HCT116 (cell line): ENCODE results near the gene CAV2. TPM values are rescaled to one million over a fixed set of nuclear protein-coding genes. Genes with fewer than 3 reads are reported as not detected.

Experiments used
- ATAC-seq: fragments of 200-7000 bp; cut with Tn5 transposase; 2 replicates; pipeline ENCODE4 v1.9.1; 2020; ENCODE audit warnings: mild to moderate bottlenecking, moderate library complexity
- BruUV-seq: library from RNA; stranded (reverse); fragments of 400-500 nt; replicated peaks from 2 replicates; lab custom pipeline; 2021; lab: Mats Ljungman, UMichigan
- CTCF ChIA-PET: fragments of 300-600 bp; sonication (Branson Sonifier 250); formaldehyde crosslinking; loops from one replicate; lab custom pipeline; 2021; ENCODE audit warnings: antibody characterized with exemption; lab: Charles Lee
- POLR2A ChIA-PET: fragments of 300-600, 350-600 bp; sonication (Branson Sonifier 250); formaldehyde crosslinking; loops from one replicate; lab custom pipeline; 2021; ENCODE audit warnings: antibody characterized with exemption; lab: Charles Lee
- RAD21 ChIA-PET, 2 experiments: fragments of 300-600 bp; sonication (Branson Sonifier 250); formaldehyde crosslinking; loops; one replicate each; lab custom pipeline; 2023; ENCODE audit warnings: low total read pairs in 2 of 2; ENCODE audit not compliant: uncharacterized antibody in 2 of 2, unreplicated experiment in 2 of 2, low non-redundant PET in 1 of 2; lab: Charles Lee
- DNase-seq: peaks from one replicate; pipeline ENCODE4 v3.0.0-alpha.2; 2010; ENCODE audit warnings: low read depth, low spot score
- H2AFZ ChIP-seq: fragments of 200-600 bp; shearing (Covaris generic), sonication (generic); 2 replicates; pipeline ENCODE4 v1.6.1; 2017; ENCODE audit warnings: low read depth, mixed run types, mixed read lengths, antibody characterized with exemption, low read length; ENCODE audit not compliant: poor library complexity, severe bottlenecking
- H3K27ac ChIP-seq: 2 replicates; pipeline ENCODE4 v1.5.1; 2012; ENCODE audit warnings: low read depth, low read length
- H3K27me3 ChIP-seq: fragments of 200-600 bp; sonication (generic); 2 replicates; pipeline ENCODE4 v1.6.1; 2016; ENCODE audit warnings: mixed run types, low read length, mixed read lengths; ENCODE audit not compliant: insufficient read depth
- H3K36me3 ChIP-seq, 2 experiments: fragments of 200-500 bp in 1 of 2; fragments of 200-600 bp in 1 of 2; sonication (Bioruptor generic) in 1 of 2; sonication (generic) in 1 of 2; 2 replicates each; pipeline versions ENCODE4 v1.5.1 to v1.6.1; 2014 to 2016; ENCODE audit warnings: low read length in 2 of 2, inconsistent platforms in 1 of 2, mixed read lengths in 1 of 2, mixed run types in 1 of 2; ENCODE audit not compliant: insufficient read depth in 2 of 2, control insufficient read depth in 1 of 2
- H3K4me1 ChIP-seq, 2 experiments: fragments of 200-600 bp in 1 of 2; sonication (generic) in 1 of 2; 2 replicates each; pipeline versions ENCODE4 v1.5.1 to v1.6.1; 2012 to 2017; ENCODE audit warnings: low read length in 2 of 2, inconsistent platforms in 1 of 2, mild to moderate bottlenecking in 1 of 2, mixed read lengths in 1 of 2, mixed run types in 1 of 2, moderate library complexity in 1 of 2; ENCODE audit not compliant: insufficient read depth in 2 of 2, control insufficient read depth in 1 of 2
- H3K4me2 ChIP-seq: fragments of 200-600 bp; sonication (generic); 2 replicates; pipeline ENCODE4 v1.6.1; 2017; ENCODE audit warnings: mixed run types, low read length, mixed read lengths
- H3K4me3 ChIP-seq, 2 experiments: fragments of 200-600 bp in 1 of 2; sonication (generic) in 1 of 2; replicated peaks in 1 of 2; 2 replicates each; pipeline ENCODE4 v1.5.1; 2011 to 2016; ENCODE audit warnings: low read length in 2 of 2, control low read depth in 1 of 2, low read depth in 1 of 2, mild to moderate bottlenecking in 1 of 2, mixed read lengths in 1 of 2, mixed run types in 1 of 2
- H3K79me2 ChIP-seq: fragments of 200-600 bp; sonication (generic); 2 replicates; pipeline ENCODE4 v1.6.1; 2017; ENCODE audit warnings: mild to moderate bottlenecking, mixed run types, low read length, moderate library complexity, mixed read lengths; ENCODE audit not compliant: insufficient read depth
- H3K9ac ChIP-seq: fragments of 200-600 bp; sonication (generic); 2 replicates; pipeline ENCODE4 v1.6.1; 2016; ENCODE audit warnings: low read length, mixed read lengths
- H3K9me2 ChIP-seq: fragments of 200-600 bp; sonication (generic), shearing (Covaris generic); 2 replicates; pipeline ENCODE4 v1.6.1; 2017; ENCODE audit warnings: mixed run types, mild to moderate bottlenecking, moderate library complexity; ENCODE audit not compliant: insufficient read depth
- H3K9me3 ChIP-seq, 2 experiments: fragments of 200-500 bp in 1 of 2; fragments of 200-600 bp in 1 of 2; sonication (Bioruptor generic) in 1 of 2; sonication (generic) in 1 of 2; 2 replicates each; pipeline ENCODE4 v1.6.1; 2014 to 2017; ENCODE audit warnings: low read length in 2 of 2, mixed read lengths in 2 of 2, inconsistent platforms in 1 of 2, low read depth in 1 of 2, mild to moderate bottlenecking in 1 of 2, mixed run types in 1 of 2, moderate library complexity in 1 of 2; ENCODE audit not compliant: control insufficient read depth in 1 of 2, insufficient read depth in 1 of 2
- H4K20me1 ChIP-seq: fragments of 200-600 bp; sonication (generic), shearing (Covaris generic); 2 replicates; pipeline ENCODE4 v1.6.1; 2017; ENCODE audit warnings: mixed run types, mild to moderate bottlenecking, moderate library complexity; ENCODE audit not compliant: insufficient read depth
- CBX3 ChIP-seq: IDR thresholded peaks from 2 replicates; pipeline ENCODE4 v1.6.1; 2012; ENCODE audit warnings: low read depth
- CEBPB ChIP-seq: IDR thresholded peaks from 2 replicates; pipeline ENCODE4 v1.6.1; 2012; ENCODE audit warnings: low read depth
- EGR1 ChIP-seq: IDR thresholded peaks from 2 replicates; pipeline ENCODE4 v1.6.1; 2012; ENCODE audit warnings: low read depth
- ELF1 ChIP-seq: IDR thresholded peaks from 2 replicates; pipeline ENCODE4 v1.6.1; 2012; ENCODE audit warnings: low read depth, borderline replicate concordance
- EZH2phosphoT487 ChIP-seq: fragments of 200-600 bp; IDR thresholded peaks from 2 replicates; pipeline ENCODE4 v1.6.1; 2018; ENCODE audit warnings: antibody characterized with exemption, borderline replicate concordance
- JUND ChIP-seq: IDR thresholded peaks from 2 replicates; pipeline ENCODE4 v1.6.1; 2012
- POLR2A ChIP-seq: IDR thresholded peaks from 2 replicates; pipeline ENCODE4 v1.7.0; 2011; ENCODE audit warnings: borderline replicate concordance; ENCODE audit not compliant: insufficient read depth, insufficient read length; ENCODE audit errors: extremely low read depth
- POLR2AphosphoS5 ChIP-seq: IDR thresholded peaks from 2 replicates; pipeline ENCODE4 v1.6.1; 2011; ENCODE audit warnings: mild to moderate bottlenecking, low read depth, low read length, moderate library complexity
- RAD21 ChIP-seq: IDR thresholded peaks from 2 replicates; pipeline ENCODE4 v1.6.1; 2012; ENCODE audit warnings: low read depth, mild to moderate bottlenecking
- SIN3A ChIP-seq: IDR thresholded peaks from 2 replicates; pipeline ENCODE4 v1.6.1; 2012; ENCODE audit warnings: low read depth
- SP1 ChIP-seq: IDR thresholded peaks from 2 replicates; pipeline ENCODE4 v1.6.1; 2012; ENCODE audit warnings: low read depth
- TCF7L2 ChIP-seq: IDR thresholded peaks from 2 replicates; pipeline ENCODE4 v1.7.0; 2011; ENCODE audit warnings: borderline replicate concordance, inconsistent platforms; ENCODE audit not compliant: insufficient read depth, insufficient read length; ENCODE audit errors: extremely low read depth
- YY1 ChIP-seq: IDR thresholded peaks from 2 replicates; pipeline ENCODE4 v1.6.1; 2011; ENCODE audit warnings: low read length, low read depth, moderate library complexity, mild to moderate bottlenecking; ENCODE audit not compliant: insufficient replicate concordance; ENCODE audit errors: extremely low read depth
- ZNF274 ChIP-seq: fragments of 200-500 bp; sonication (Bioruptor generic); IDR thresholded peaks from 2 replicates; pipeline ENCODE4 v1.6.1; 2014; ENCODE audit warnings: mild to moderate bottlenecking, low read depth, low read length, inconsistent platforms
- intact Hi-C: fragments of 100-400 bp; cut with micrococcal nuclease; formaldehyde crosslinking; loops from 2 replicates; pipeline ENCODE4 v1.10.0; 2022
- total RNA-seq: library from RNA; stranded (reverse); gene quantifications from one replicate; pipeline ENCODE4 v1.2.1, GENCODE V29; 2021; ENCODE audit not compliant: unreplicated experiment
- TF ChIP-seq, protein P1 (sequence below): IDR thresholded peaks from 2 replicates; pipeline ENCODE4 v1.6.1; 2012
- TF ChIP-seq, protein P2 (sequence below): IDR thresholded peaks from 2 replicates; pipeline ENCODE4 v1.6.1; 2012
- TF ChIP-seq, protein P3 (sequence below), 3 experiments: fragments of 200-600 bp in 1 of 3; sonication (generic) in 1 of 3; IDR thresholded peaks in 2 of 3; conservative IDR thresholded peaks in 1 of 3; 2 replicates each; pipeline ENCODE4 v1.5.1; 2012 to 2017; ENCODE audit warnings: low read depth in 2 of 3, low read length in 2 of 3, antibody characterized with exemption in 1 of 3, borderline replicate concordance in 1 of 3, control low read depth in 1 of 3, mild to moderate bottlenecking in 1 of 3, mixed read lengths in 1 of 3, mixed run types in 1 of 3, moderate library complexity in 1 of 3; ENCODE audit not compliant: insufficient read depth in 1 of 3

The CAV2 gene
- total RNA-seq, 1 experiment from 2014 or later: 157 TPM

DNA sequence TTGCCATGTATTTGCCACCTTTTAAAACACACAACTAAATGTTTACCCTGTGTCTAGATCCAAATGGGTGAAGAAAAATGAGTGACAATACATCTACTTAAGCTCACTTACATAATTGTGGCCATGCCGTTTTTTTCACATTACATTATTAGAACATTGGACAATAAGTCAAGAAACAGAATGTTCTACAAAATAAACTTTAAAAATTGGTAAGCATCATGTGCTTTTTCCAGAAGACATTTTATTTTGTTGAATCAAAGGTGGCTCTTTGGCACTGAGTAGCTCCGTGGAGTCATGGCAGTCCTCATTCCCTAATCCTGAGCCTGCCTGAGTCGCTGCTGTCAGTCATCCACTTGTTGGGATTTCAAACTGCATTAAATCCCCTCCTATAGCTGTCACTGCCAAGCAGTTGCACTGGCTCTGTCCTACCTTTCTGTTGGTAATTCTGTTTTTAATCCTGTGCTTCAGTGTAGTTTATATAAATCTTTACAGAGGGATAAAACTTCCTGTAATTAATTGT, 57.6 kb downstream of the CAV2 start:
- Histone ChIP-seq H3K9me3 (no peaks in the 10 kb centered on the region), H3K4me3 (no peak overlapping the region), H3K9me2 (no peaks in the 10 kb centered on the region), H3K4me2 (no peak overlapping the region), H3K27me3 (no peaks in the 10 kb centered on the region), H3K36me3 (peaks cover 8 to 68% of the 10 kb centered on the region in 2 experiments; a peak in 3 of 4 replicates), H3K79me2 (peaks cover 63% of the 10 kb centered on the region), H3K27ac (no peak overlapping the region), H3K4me1 (no peaks in the 10 kb centered on the region), H2AFZ (no peak overlapping the region), H4K20me1 (peaks cover 8% of the 10 kb centered on the region; the same call in 1 of the 2 replicates), H3K9ac (no peak overlapping the region)
- POLR2A ChIA-PET: interaction anchor here (1.0 kb wide), 1 partner anchor 34 kb away, joined by 6 read pairs; no protein-coding TSS in a partner anchor
- RAD21 ChIA-PET: interaction anchor here in 1 of 2 experiments (0.7 kb wide), 1 partner anchor 298 kb away, joined by 3 read pairs; no protein-coding TSS in a partner anchor
- no peak for TF ChIP-seq EZH2phosphoT487
- no TSS peak for BruUV-seq
- DNase-seq (no peak), ATAC-seq (no peak)
- intact Hi-C loops: no loop called here
- CTCF ChIA-PET: no interaction called here

DNA sequence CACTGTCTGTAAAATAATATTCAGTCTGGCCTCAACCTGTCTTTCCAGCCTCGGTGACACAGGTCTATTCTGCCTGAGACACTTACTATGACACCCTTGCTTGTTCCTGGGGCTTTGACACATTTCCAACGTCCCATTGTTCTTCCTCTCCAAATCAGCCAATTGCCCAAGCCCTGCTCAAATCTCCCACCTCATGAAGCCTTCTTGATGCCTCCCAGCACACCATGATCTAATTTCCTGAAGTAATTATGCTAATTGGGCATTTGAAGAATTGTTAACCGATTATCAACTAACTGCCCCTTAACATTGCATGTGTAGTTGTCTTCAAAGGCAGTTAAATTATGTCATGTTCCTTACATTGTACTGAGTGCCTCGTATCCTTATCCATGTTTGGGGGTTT, 58.4 kb downstream of the CAV2 start:
- H3K9ac ChIP-seq: no peak overlapping the region
- H3K79me2 ChIP-seq: peaks cover 55% of the 10 kb centered on the region
- DNase-seq: no peak
- H3K4me3 ChIP-seq: no peak overlapping the region
- CTCF ChIA-PET: no interaction called here
- no peaks in the 10 kb centered on the region for H3K4me1 ChIP-seq
- no peak overlapping the region for H3K27ac ChIP-seq
- no peak for ATAC-seq
- intact Hi-C loops: no loop called here
- H3K4me2 ChIP-seq: no peak overlapping the region
- H3K9me2 ChIP-seq: no peaks in the 10 kb centered on the region
- H4K20me1 ChIP-seq: peaks cover 8% of the 10 kb centered on the region; the same call in 1 of the 2 replicates
- H3K36me3 ChIP-seq: peaks cover 8 to 63% of the 10 kb centered on the region in 2 experiments; a peak in 3 of 4 replicates
- TF ChIP-seq TCF7L2: no peak
- TF ChIP-seq POLR2A: no peak
- TF ChIP-seq JUND: no peak
- no peak for TF ChIP-seq YY1
- TF ChIP-seq SP1: no peak
- TF ChIP-seq RAD21: no peak
- TF ChIP-seq CBX3: no peak
- TF ChIP-seq CEBPB: no peak
- TF ChIP-seq, protein P1, sequence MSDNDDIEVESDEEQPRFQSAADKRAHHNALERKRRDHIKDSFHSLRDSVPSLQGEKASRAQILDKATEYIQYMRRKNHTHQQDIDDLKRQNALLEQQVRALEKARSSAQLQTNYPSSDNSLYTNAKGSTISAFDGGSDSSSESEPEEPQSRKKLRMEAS: no peak
- TF ChIP-seq, protein P2, sequence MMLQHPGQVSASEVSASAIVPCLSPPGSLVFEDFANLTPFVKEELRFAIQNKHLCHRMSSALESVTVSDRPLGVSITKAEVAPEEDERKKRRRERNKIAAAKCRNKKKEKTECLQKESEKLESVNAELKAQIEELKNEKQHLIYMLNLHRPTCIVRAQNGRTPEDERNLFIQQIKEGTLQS: no peak
- TF ChIP-seq, protein P3, sequence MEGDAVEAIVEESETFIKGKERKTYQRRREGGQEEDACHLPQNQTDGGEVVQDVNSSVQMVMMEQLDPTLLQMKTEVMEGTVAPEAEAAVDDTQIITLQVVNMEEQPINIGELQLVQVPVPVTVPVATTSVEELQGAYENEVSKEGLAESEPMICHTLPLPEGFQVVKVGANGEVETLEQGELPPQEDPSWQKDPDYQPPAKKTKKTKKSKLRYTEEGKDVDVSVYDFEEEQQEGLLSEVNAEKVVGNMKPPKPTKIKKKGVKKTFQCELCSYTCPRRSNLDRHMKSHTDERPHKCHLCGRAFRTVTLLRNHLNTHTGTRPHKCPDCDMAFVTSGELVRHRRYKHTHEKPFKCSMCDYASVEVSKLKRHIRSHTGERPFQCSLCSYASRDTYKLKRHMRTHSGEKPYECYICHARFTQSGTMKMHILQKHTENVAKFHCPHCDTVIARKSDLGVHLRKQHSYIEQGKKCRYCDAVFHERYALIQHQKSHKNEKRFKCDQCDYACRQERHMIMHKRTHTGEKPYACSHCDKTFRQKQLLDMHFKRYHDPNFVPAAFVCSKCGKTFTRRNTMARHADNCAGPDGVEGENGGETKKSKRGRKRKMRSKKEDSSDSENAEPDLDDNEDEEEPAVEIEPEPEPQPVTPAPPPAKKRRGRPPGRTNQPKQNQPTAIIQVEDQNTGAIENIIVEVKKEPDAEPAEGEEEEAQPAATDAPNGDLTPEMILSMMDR (IDR thresholded peaks at IDR 0.05 in 2 of 3, conservative IDR thresholded peaks at IDR 0.05 in 1 of 3; ENCODE audit: borderline replicate concordance in 1 of 3, insufficient read depth in 1 of 3, low read depth in 2 of 3, low read length in 2 of 3): no peak
- no peak for TF ChIP-seq ZNF274
- TF ChIP-seq EGR1: no peak
- TF ChIP-seq SIN3A: no peak
- TF ChIP-seq POLR2AphosphoS5: no peak
- TF ChIP-seq ELF1: no peak
- no peak for TF ChIP-seq EZH2phosphoT487
- no peaks in the 10 kb centered on the region for H3K9me3 ChIP-seq
- POLR2A ChIA-PET: interaction anchor here (1.0 kb wide), 1 partner anchor 35 kb away, joined by 6 read pairs; no protein-coding TSS in a partner anchor
- RAD21 ChIA-PET: no interaction called here
- no TSS peak for BruUV-seq
- no peaks in the 10 kb centered on the region for H3K27me3 ChIP-seq
- H2AFZ ChIP-seq: no peak overlapping the region
